GM04503 (cell line): ENCODE measurements around the gene STRA6.
A peak's percentile ranks its signal among the peaks of the same experiment; 100 is the strongest.

Experiments
- DNase-seq: peaks from one replicate; pipeline ENCODE4 v3.0.0-alpha.2; 2012; ENCODE audit warnings: low read depth

The STRA6 gene

GRCh38 chr15:74227968-74228722, 25.6 kb upstream of the STRA6 start:
- DNase-seq: no peak

GRCh38 chr15:74226761-74227540, 24.4 kb upstream of the STRA6 start:
- DNase-seq: no peak

- DNase-seq: no peak
These were observed 23.3 kb upstream of the STRA6 start for GRCh38 chr15:74225928-74226327.

GRCh38 chr15:74222240-74223119, 19.9 kb upstream of the STRA6 start:
- no peak for DNase-seq

- DNase-seq: no peak
These were observed 19.0 kb upstream of the STRA6 start for GRCh38 chr15:74221399-74222239.

- DNase-seq: no peak
These were observed 18.1 kb upstream of the STRA6 start for GRCh38 chr15:74220475-74221248.

- DNase-seq: no peak
These were observed 15.6 kb upstream of the STRA6 start for GRCh38 chr15:74217907-74218885.

GRCh38 chr15:74216949-74217348, 14.4 kb upstream of the STRA6 start:
- no peak for DNase-seq

GRCh38 chr15:74215958-74216357, 13.4 kb upstream of the STRA6 start:
- no peak for DNase-seq

- DNase-seq: no peak
These were observed 11.9 kb upstream of the STRA6 start for GRCh38 chr15:74214324-74215021.

GRCh38 chr15:74213858-74214284, 11.3 kb upstream of the STRA6 start:
- no peak for DNase-seq

GRCh38 chr15:74212494-74212893, 9.9 kb upstream of the STRA6 start:
- no peak for DNase-seq

- no peak for DNase-seq
These were observed 9.1 kb upstream of the STRA6 start for GRCh38 chr15:74211656-74212055.

- no peak for DNase-seq
These were observed 8.1 kb upstream of the STRA6 start for GRCh38 chr15:74210729-74211128.

GRCh38 chr15:74209997-74210671, 7.5 kb upstream of the STRA6 start:
- DNase-seq: peak; percentile 51

GRCh38 chr15:74209560-74209958, 7.0 kb upstream of the STRA6 start:
- DNase-seq: no peak

- no peak for DNase-seq
These were observed 6.4 kb upstream of the STRA6 start for GRCh38 chr15:74208901-74209559.

GRCh38 chr15:74208496-74208895, 5.9 kb upstream of the STRA6 start:
- DNase-seq: no peak
